OCI-M2 (cell line): ENCODE data around the gene PRKAB2.
"Not testable (repeated sequence)": the region's sequence is repeated elsewhere in the genome, so short reads cannot be mapped to it uniquely, and the experiment has no call there.

Source experiments
- DNase-seq: peaks from one replicate; lab custom pipeline; 2025; ENCODE audit not compliant: unreplicated experiment; lab: John Stamatoyannopoulos, UW

The PRKAB2 gene, protein sequence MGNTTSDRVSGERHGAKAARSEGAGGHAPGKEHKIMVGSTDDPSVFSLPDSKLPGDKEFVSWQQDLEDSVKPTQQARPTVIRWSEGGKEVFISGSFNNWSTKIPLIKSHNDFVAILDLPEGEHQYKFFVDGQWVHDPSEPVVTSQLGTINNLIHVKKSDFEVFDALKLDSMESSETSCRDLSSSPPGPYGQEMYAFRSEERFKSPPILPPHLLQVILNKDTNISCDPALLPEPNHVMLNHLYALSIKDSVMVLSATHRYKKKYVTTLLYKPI

DNA sequence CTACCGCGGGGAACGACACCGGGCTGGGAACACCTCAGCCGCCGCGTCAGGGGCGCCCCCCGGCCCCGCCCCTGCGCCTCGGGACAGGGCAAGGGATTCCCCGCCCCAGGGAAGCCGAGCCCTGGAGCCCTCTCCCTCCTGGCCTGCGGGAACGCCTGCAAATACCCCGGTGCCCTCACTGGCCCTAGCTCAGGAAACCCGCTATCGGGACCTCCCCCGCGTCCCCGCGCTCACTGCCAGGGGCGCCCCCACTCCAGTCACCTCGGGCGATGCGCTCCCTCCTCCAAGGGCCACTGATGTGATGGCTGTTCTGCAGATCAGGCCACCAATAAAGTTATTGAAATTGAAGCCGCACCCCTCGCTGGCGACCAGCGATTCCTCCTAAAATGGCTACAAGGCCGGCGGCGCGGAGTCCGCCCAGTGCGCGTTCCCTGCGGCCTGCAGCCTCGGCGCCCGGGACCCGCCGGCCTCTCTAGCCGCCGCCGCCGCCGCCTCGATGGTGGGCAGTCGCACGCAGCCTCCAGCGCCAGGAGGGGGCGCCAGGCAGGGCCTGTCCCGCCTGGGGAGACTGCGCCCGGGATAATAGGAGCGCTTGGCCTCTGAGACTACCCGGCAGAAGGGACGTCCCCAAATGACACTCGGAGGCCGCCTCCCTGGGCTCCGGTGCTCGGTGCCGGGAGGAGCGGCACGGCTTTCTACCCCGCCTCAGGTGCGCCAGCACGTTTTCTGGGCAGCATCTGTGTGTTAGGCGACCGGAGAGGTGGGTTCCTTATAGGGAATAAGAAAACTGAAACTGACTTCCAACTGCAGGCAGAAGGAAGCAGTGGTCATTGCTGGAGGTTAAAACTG, at the start of gene PRKAB2:
Gene PRKAB2 (minus strand): TSS at position 303 of the 849 bp plus-strand sequence. CDS start 326 bp downstream, outside the sequence.
- DNase-seq: peak; percentile 37

DNA sequence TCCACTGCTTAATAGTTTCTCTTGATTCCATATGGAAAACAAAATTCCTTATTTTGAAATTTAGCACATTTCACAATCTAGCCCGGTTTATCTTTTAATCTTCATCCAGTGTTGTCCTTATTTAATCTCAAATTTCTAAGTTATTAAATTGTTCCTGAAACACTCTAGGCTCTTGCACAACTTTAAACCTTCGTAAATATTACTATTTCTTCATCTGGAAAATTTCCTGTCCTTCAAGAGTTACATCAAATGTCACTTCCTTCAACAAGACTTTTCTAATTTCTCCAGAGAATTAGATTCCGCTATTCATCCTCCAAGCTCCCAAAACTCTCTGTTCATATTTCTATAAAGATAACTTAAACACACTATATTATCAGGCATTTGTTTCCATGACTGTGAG, 46.3 kb upstream of the PRKAB2 start:
- no peak for DNase-seq

DNA sequence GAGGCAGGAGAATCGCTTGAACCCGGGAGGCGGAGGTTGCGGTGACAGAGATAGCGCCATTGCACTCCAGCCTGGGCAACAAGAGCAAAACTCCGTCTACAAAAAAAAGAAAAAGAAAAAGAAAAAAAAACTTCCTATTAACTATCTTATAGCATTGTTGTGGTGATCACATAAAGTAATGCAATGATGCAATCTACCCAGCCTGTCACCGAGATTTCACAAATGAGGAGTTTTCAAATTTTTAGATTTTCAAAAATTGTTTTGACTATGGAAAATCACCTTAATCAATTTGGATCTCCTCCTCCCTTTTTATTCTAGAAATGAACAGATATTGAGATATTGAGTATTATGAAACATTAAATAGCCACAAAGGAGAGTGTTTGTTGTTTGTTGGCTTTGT, 44.9 kb upstream of the PRKAB2 start:
- DNase-seq: no peak

DNA sequence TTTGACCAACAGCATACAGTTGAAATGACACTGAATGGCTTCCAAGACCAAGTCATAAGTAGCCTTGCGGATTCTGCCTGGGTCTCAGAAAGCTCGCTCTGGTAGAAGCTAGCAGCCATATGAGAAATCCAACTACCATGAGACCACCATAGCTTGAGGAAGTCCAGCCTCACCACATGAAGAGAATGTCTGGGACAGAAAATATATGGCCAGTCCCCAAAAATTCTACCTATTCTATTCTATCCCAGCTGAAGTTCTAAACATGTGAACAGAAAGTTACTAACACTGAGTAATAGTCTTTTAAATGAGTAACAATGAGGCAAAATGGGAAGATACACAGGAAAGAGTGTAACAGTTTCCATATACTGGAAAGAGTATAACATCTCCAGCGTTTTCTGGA, 43.9 kb upstream of the PRKAB2 start:
- DNase-seq: no peak

DNA sequence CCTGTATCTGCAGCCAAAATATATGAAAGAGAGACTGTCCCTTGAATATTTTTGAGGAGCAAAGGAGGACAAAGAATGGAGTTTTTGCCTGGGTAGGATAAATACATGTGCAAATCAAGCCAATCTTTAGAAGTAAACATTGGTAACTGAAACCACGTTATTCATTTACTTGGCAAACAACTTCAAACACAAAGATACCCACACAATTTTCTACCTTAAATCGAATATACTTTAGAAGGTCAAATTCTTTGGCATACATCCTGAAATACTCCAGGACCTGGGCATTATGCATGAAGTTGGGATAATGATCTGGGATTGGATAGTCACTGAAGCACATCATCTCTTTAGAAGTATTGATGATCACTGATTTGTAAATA, 43.3 kb upstream of the PRKAB2 start:
- DNase-seq: no peak

DNA sequence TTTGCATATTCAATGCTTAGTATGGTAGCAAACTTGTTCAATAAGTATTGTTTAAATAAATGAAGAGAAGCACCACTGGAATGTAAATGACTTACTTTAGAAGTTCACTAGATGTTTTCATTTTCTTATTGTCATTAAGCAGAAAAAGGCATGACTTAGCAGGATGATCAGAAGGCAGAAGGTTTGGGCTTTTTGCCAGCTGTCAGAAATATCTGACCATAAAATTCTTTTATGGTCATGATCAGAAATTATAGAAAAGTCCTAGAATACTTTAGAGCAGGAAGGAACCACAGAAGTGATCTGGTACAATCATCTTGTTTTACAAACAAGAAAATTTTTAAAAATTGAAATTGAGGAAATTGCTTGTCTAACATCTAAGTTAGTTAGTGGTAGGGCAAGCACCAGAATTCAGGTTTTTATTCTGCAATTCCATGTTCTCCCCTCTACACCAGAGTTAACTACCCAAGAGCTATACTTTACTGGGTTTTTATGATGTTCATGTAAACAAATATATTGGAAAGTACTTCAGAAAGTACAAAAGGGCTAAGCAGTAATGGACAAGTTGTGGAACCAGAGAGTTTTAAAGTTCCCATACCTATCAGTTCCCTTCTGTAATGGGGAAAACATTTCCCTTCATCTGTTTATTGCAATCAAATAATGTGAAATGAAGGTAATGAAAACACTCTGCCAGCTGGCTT, 42.7 kb upstream of the PRKAB2 start:
- no peak for DNase-seq

DNA sequence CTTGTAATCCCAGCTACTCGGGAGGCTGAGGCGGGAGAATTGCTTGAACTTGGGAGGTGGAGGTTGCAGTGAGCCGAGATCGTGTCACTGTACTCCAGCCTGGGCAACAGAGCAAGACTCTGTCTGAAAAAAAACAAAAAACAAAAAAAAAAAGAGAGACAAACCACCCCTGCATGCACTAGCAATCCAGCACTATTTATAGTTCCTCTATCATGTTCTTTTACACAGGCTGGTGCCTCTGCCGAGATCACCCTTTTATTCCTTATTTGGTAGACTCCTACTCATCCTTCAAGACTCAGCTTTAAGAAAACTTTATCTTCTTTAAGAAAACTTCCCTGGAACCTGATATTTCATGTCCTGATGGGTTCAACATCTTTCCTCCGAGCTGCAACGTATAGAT, 42.1 kb upstream of the PRKAB2 start:
- DNase-seq: no peak

DNA sequence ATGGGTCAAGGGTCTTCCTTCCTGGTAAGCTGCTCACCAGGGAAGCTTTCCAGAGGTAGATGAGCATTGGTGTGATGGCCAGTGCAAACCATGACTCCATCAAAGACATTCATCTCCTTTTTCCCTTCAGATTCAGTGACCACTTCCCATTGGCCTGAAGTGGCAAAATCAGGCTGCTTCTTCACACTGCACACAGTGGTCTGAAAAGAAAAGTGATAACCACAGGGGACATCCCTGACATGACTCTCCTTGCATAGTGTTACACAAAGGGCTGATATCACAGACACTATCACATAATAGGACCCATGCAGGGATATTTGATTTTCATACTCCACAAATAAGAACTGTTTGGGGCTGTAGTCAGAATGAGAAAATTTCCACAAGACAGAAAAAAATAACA, 41.0 kb upstream of the PRKAB2 start:
- DNase-seq: no peak

DNA sequence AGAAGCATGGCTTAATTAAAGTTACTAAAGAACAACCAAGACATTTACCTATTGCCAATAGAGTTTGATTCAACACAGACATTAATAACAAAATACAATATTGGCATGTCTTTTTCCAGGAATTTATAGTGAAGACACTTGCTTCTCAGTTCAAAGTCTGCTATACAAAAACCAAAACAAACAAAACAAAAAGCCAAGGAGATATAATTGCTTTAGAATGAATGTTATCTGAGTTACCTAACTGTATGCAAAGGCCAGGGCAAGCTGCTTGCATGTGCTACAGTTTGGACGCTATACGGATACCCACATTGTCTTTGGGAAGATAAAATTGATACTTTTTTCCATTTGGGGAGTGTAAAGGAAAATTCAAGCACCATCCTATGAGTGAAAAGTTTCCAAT, 39.3 kb upstream of the PRKAB2 start:
- DNase-seq: no peak

DNA sequence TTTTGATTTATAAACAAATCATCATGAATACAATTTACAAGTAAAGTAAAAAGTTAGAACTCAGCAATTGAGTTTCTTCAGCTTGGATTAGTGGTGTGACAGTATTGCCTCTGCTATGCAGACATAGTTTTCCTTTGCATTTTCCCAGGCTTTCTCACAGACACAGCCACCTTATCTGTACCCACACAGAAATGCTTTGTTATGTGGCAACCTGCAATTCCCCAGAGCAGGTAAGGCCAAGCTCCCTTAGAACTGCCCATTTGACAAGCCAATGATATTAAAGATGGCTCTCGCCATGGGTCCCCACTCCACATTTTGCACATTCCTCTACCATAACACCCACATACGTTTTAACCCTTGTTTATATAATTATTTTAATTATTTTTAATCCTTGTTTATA, 38.7 kb upstream of the PRKAB2 start:
- DNase-seq: no peak

DNA sequence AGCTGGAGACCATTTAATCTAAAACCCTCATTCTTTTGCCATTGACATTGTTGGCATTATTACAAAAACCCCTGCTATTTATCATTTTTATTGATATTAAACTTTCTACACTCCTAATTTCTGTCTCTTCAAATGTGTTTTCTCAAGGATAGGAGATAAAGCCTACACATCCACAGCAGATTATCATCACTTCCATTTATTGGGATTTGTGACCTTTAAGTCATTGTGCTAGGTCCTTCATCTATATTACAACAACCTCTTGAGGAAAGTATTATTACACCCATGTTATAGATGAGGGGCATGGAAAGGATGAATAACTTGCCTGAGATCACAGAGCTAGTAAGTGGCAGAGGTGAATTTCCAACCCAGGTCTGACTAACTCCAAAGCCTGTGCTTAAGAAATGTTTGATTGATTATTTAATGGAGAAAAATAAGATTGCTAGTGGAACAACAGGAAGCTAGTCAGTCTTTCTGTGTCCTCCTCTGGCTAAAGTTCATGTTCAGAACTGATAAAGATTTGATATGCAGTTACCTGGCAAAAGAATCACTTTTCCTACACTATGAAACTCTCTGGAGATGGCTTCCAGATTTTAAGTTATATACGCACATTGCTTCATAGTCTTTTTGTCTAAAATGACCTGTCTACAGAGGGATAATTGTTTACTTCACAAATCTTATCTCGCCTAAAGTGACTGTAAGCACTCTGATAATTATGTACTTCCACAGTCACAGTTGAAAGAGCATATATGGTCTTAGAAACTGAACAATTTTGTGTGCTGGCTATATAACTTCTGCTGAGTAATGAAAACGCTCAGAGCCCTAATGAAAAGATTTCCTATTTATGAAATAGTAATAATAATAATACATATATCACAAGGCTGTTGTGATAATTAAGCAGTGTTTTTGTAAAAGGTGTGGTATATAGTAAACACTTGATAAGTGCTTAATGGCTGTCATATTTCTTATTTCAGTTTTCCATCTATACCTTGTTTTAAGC, 37.9 kb upstream of the PRKAB2 start:
- no peak for DNase-seq

DNA sequence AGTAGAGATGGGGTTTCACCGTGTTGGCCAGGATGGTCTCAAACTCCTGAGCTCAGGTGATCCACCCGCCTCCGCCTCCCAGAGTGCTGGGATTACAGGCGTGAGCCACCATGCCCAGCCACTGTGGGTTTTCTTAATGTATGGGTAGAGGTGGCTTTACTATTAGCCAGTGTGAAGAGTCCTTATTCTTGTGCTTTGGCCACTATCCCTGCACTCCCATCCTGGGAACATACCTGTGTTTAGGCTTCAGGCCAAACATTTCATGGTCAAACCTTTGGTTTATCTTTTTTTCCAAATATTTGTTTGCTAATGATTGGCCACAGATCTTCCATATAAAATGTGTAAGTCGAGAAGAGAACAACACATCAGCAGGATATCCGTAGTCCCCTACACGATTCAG, 36.3 kb upstream of the PRKAB2 start:
- no peak for DNase-seq

DNA sequence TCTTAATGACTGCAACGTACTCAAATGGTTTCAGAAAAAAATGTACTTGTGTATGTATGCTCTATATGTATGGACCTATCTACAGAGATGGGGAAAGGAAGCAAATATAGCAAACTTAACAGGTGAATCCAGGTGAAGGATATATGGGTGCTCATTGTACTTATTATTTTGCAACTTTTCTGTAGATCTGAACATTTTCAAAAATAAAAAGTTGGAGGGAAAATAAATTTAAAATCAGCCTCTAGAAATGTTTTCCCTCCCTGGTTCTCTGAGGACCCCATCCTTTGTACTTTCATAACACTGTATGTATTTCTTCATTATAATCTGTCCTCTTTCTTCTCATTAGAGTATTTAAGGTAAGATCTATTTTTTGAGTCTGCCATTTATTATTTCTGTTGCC, 34.9 kb upstream of the PRKAB2 start:
- no peak for DNase-seq

DNA sequence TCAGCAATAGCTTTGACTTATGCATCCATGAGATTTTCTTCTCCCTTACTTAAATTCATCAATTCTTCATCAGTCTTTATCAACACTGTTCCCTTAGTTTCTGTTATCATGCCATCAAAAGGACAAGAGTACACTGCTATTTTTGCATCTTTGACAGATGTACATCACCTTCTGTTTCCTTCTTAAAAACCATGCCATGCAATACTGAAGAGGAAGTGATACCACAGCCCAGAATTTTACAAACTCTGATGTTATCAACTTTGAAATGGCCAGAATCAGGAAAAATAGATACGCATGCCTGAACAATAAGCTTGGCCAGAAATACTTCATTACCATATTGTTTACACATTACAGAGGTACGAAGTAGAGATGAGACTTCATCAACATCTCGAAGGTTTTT, 31.8 kb upstream of the PRKAB2 start:
- DNase-seq: no peak

DNA sequence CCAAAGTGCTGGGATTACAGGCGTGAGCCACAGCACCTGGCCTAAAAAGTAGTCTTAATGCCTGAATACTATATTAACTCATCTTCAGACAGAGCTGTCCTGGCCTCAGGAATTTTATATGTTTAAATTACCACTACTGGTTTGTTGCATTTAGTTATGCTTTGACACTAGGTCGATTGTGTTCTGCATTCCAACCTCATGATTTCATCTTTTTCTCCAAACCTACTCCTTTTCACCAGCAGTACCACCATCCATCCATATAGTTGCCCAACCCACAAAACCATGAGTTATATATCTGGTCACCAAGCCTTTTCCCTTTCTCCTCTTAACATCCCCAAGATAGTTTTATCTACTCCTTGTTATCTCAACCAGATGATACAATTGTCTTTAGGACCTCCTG, 30.3 kb upstream of the PRKAB2 start:
- no peak for DNase-seq

DNA sequence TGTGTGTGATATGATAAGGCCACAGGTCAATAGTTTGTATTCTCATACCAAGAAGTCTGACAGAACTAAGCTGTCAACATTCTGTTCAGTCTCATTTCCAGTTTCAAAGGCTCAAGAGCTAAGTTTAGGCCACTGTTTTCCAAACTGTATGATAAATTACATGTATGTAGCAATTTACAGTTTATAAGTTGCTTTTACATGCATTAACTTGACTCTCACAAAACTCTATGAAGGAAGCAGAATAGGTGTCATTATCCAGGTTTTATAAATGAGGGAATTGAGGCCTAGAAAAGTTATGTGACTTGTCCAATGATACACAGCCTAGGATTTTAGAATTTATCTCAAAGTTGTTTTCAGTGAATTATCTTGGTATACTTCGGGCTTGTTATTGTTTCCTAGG, 29.5 kb upstream of the PRKAB2 start:
- DNase-seq: no peak

DNA sequence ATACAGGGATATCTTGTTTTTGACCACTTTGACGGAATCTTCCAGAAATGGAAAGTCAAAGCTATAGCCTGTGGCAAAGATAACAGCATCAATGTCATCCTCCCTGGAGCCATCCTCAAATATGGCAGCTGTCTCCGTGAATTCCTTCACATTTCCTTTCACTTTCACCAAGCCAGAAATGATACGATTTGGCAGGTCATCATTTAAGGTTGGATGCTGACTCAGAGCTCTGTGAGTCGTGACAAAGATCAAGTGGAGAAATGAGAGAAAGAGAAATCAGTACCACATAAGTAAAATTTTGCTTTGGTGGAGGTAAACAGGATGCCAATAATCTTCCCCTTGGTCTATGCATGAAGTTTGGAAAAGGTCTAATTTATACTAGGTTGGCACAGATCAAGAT, 29.0 kb upstream of the PRKAB2 start:
- DNase-seq: no peak

DNA sequence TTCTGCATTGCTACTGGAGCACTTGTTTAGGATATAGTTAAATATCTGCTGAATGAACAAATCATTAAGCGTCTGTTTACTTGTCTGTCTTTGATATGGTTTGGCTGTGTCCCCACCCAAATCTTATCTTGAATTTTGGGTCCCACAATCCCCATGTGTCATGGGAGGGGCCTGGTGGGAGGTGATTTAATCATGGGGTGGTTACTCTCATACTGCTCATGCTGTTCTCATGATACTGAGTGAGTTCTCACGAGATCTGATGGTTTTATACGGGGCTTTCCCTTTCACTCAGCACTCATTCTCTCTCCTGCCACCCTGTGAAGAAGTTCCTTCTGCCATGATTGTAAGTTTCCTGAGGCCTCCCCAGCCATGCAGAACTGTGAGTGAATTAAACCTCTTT, 25.1 kb upstream of the PRKAB2 start:
- not testable (repeated sequence) for DNase-seq

DNA sequence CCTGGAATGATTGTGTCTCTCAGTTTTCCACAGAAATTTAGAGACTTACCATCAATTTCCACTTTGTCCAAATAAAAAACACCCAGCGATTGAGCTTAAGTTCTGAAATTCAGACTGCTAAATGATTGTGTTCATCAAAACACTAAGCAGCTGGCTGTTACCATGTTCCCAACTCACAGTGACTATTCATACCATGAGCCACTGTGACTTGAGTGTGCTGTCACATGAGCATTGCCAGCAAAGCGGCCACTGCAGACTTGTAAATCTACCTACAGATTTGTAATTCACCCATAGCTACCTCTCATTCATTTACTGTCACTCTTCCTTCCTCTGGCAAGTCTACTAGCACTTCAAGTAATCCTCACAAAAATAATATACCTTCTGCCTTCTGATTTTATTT, 17.2 kb upstream of the PRKAB2 start:
- DNase-seq: no peak

DNA sequence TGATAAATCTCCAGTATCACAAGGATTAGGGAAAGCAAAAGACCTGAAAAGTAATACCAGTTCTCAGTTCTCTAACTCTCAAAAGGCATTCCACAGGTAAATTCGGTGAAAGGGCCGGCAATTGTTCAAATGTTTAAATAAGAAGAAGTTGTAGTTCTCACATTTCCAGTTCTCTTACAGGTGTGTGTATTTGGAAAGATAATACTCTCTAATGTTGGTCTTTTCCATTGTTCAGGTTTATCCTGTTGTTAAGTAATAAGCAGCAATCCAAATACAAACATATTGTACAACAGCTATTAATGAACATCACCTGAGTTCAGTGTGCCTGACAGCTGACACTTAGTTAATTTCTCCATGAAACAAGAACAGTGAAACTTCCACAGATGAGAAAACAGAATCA, 13.2 kb upstream of the PRKAB2 start:
- DNase-seq: no peak
